Stimulated activated CD4-positive, alpha-beta T cell treated with anti-CD3 and anti-CD28 coated beads, Interleukin-4, amount 100 ng/mL, for 48 hours (primary cell): Measurements from ENCODE around the gene OR1E1.
A peak's percentile ranks its signal among the peaks of the same experiment; 100 is the strongest.
"Not testable (repeated sequence)": the region's sequence is repeated elsewhere in the genome, so short reads cannot be mapped to it uniquely, and the experiment has no call there.

Experiments used
- DNase-seq, 2 donors: peaks; one replicate each; pipeline ENCODE4 v3.0.0-alpha.2; 2020; ENCODE audit warnings: low read depth in 2 of 2

The OR1E1 gene

GRCh38 chr17:3398310-3398709 is at the start of gene OR1E1:
Gene OR1E1 (minus strand): TSS chr17:3398410. CDS start chr17:3398410, 0 bp downstream.
- DNase-seq = no peak

- DNase-seq = no peak
Measured at GRCh38 chr17:3447625-3448024, 49.4 kb upstream of the OR1E1 start.

GRCh38 chr17:3440451-3440850 is 42.2 kb upstream of the OR1E1 start:
- no peak for DNase-seq

- DNase-seq = no peak
Measured at GRCh38 chr17:3438368-3438767, 40.2 kb upstream of the OR1E1 start.

- DNase-seq = no peak
Measured at GRCh38 chr17:3433741-3434140, 35.5 kb upstream of the OR1E1 start, which contains the start of gene OR1E2. Gene OR1E2 (minus strand): TSS chr17:3433841. CDS start chr17:3433841, 0 bp downstream.

GRCh38 chr17:3433215-3433614 is 35.0 kb upstream of the OR1E1 start:
- DNase-seq = peak; percentile 1 to 12

- DNase-seq = no peak
Measured at GRCh38 chr17:3418222-3418621, 20.0 kb upstream of the OR1E1 start.

GRCh38 chr17:3415610-3416009 is 17.4 kb upstream of the OR1E1 start:
- no peak for DNase-seq

- not testable (repeated sequence) for DNase-seq
Measured at GRCh38 chr17:3412216-3412615, 14.0 kb upstream of the OR1E1 start.

- no peak for DNase-seq
Measured at GRCh38 chr17:3411070-3411469, 12.9 kb upstream of the OR1E1 start, which contains the start of gene OR3A3. Gene OR3A3 (plus strand): TSS chr17:3411370.

- not testable (repeated sequence) for DNase-seq
Measured at GRCh38 chr17:3403856-3404255, 5.6 kb upstream of the OR1E1 start.

- no peak for DNase-seq
Measured at GRCh38 chr17:3401786-3402185, 3.6 kb upstream of the OR1E1 start.

GRCh38 chr17:3400055-3400454 is 1.8 kb upstream of the OR1E1 start:
- no peak for DNase-seq

GRCh38 chr17:3397801-3398200 is 409 bp downstream of the OR1E1 start:
- not testable (repeated sequence) for DNase-seq

- DNase-seq = no peak
Measured at GRCh38 chr17:3389791-3390190, 8.4 kb downstream of the OR1E1 start.

GRCh38 chr17:3385869-3386816 is 12.1 kb downstream of the OR1E1 start, which contains the start of gene OR3A2:
Gene OR3A2 (minus strand): TSS chr17:3386308.
- DNase-seq = peak; percentile 8 to 28

GRCh38 chr17:3381957-3382356 is 16.3 kb downstream of the OR1E1 start:
- DNase-seq = no peak

GRCh38 chr17:3378321-3378720 is 19.9 kb downstream of the OR1E1 start:
- no peak for DNase-seq

GRCh38 chr17:3371167-3371566 is 27.0 kb downstream of the OR1E1 start:
- DNase-seq = not testable (repeated sequence)
